Liver (tissue), 3 donors: ENCODE measurements around the gene TGFBI.

Source experiments
- ATF3 ChIP-seq: IDR thresholded peaks from 2 replicates; pipeline ENCODE4 v1.6.1; 2016; ENCODE audit warnings: antibody characterized with exemption
- CTCF ChIP-seq: fragments of 150-350 bp; IDR thresholded peaks from 2 replicates; pipeline ENCODE4 v1.5.1; 2017; ENCODE audit warnings: improper control_type of control experiment, low read depth, low read length; ENCODE audit not compliant: missing input control
- EGR1 ChIP-seq, 2 donors: IDR thresholded peaks; 2 replicates each; pipeline ENCODE4 v1.6.1; 2016 to 2018; ENCODE audit warnings: antibody characterized with exemption in 2 of 2, low read depth in 2 of 2
- GABPA ChIP-seq, 2 donors: IDR thresholded peaks in 1 of 2; conservative IDR thresholded peaks in 1 of 2; 2 replicates each; pipeline ENCODE4 v1.6.1; 2016; ENCODE audit warnings: antibody characterized with exemption in 2 of 2, mild to moderate bottlenecking in 1 of 2, moderate library complexity in 1 of 2
- JUND ChIP-seq, 2 donors: IDR thresholded peaks; 2 replicates each; pipeline ENCODE4 v1.6.1; 2016; ENCODE audit warnings: antibody characterized with exemption in 2 of 2
- MAX ChIP-seq: IDR thresholded peaks from 2 replicates; pipeline ENCODE4 v1.6.1; 2016; ENCODE audit warnings: antibody characterized with exemption
- NR2F2 ChIP-seq: IDR thresholded peaks from 2 replicates; pipeline ENCODE4 v1.6.1; 2016; ENCODE audit warnings: antibody characterized with exemption
- RAD21 ChIP-seq, 2 donors: IDR thresholded peaks; 2 replicates each; pipeline ENCODE4 v1.6.1; 2016; ENCODE audit warnings: antibody characterized with exemption in 2 of 2, mild to moderate bottlenecking in 2 of 2
- REST ChIP-seq: IDR thresholded peaks from 2 replicates; pipeline ENCODE4 v1.6.1; 2016; ENCODE audit warnings: antibody characterized with exemption, mild to moderate bottlenecking
- SP1 ChIP-seq: IDR thresholded peaks from 2 replicates; pipeline ENCODE4 v1.6.1; 2018; ENCODE audit warnings: antibody characterized with exemption, mild to moderate bottlenecking
- YY1 ChIP-seq: IDR thresholded peaks from 2 replicates; pipeline ENCODE4 v1.6.1; 2016; ENCODE audit warnings: antibody characterized with exemption, mild to moderate bottlenecking
- ZBTB33 ChIP-seq: IDR thresholded peaks from 2 replicates; pipeline ENCODE4 v1.6.1; 2016; ENCODE audit warnings: antibody characterized with exemption
- donor health status: healthy.
- donor health status: healthy.

GRCh38 chr5:135985951-135986350, 42.8 kb upstream of the TGFBI start:
- no peak for TF ChIP-seq CTCF
- no peak for TF ChIP-seq ZBTB33
- TF ChIP-seq NR2F2: no peak
- no peak for TF ChIP-seq SP1
- TF ChIP-seq JUND (IDR thresholded peaks at IDR 0.05): no peak
- TF ChIP-seq MAX: no peak
- no peak for TF ChIP-seq REST
- no peak for TF ChIP-seq RAD21 (IDR thresholded peaks at IDR 0.05)
- no peak for TF ChIP-seq EGR1 (IDR thresholded peaks at IDR 0.05; ENCODE audit: low read depth in 2 of 2)
- TF ChIP-seq ATF3: no peak
- no peak for TF ChIP-seq YY1
- TF ChIP-seq GABPA (IDR thresholded peaks at IDR 0.05 in 1 of 2, conservative IDR thresholded peaks at IDR 0.05 in 1 of 2): no peak
